Activated CD8-positive, alpha-beta memory T cell treated with anti-CD3 and anti-CD28 coated beads, Interleukin-2, amount 50 U/mL, for 24 hours (primary cell): ENCODE measurements around the gene UBE2J2.

Experiments used
- DNase-seq: peaks from one replicate; pipeline ENCODE4 v3.0.0-alpha.2; 2020; ENCODE audit errors: extremely low read depth

UBE2J2 gene

GRCh38 chr1:1239614-1240347 is 33.9 kb downstream of the UBE2J2 start:
- no peak for DNase-seq

GRCh38 chr1:1239227-1239613 is 34.4 kb downstream of the UBE2J2 start:
- DNase-seq = no peak

- DNase-seq = no peak
These were observed 34.9 kb downstream of the UBE2J2 start for GRCh38 chr1:1238702-1239178.

GRCh38 chr1:1237874-1238701 is 35.6 kb downstream of the UBE2J2 start:
- DNase-seq = no peak

GRCh38 chr1:1236945-1237873 is 36.4 kb downstream of the UBE2J2 start:
- DNase-seq = no peak

- DNase-seq = no peak
These were observed 37.4 kb downstream of the UBE2J2 start for GRCh38 chr1:1236176-1236763.

- no peak for DNase-seq
These were observed 38.5 kb downstream of the UBE2J2 start for GRCh38 chr1:1235016-1235744.

GRCh38 chr1:1234180-1234808 is 39.4 kb downstream of the UBE2J2 start:
- no peak for DNase-seq

GRCh38 chr1:1233567-1233892 is 40.1 kb downstream of the UBE2J2 start:
- no peak for DNase-seq

GRCh38 chr1:1232796-1233566 is 40.7 kb downstream of the UBE2J2 start:
- no peak for DNase-seq

- DNase-seq = no peak
These were observed 41.4 kb downstream of the UBE2J2 start, which contains the start of gene B3GALT6 for GRCh38 chr1:1232208-1232795. Gene B3GALT6, plus strand, starts transcription at chr1:1232237. Its CDS starts 42 bp downstream, at chr1:1232279.

GRCh38 chr1:1231400-1232207 is 42.0 kb downstream of the UBE2J2 start, which contains the start of gene SDF4:
Gene SDF4, minus strand, starts transcription at chr1:1232001. Its CDS starts 3,229 bp downstream, at chr1:1228772.
- DNase-seq = peak; percentile 83

- no peak for DNase-seq
These were observed 42.8 kb downstream of the UBE2J2 start for GRCh38 chr1:1230656-1231399.

- no peak for DNase-seq
These were observed 43.9 kb downstream of the UBE2J2 start for GRCh38 chr1:1229770-1230169.

GRCh38 chr1:1228596-1229321 is 44.9 kb downstream of the UBE2J2 start:
- DNase-seq = no peak

GRCh38 chr1:1228187-1228586 is 45.5 kb downstream of the UBE2J2 start:
- DNase-seq = no peak

- no peak for DNase-seq
These were observed 46.3 kb downstream of the UBE2J2 start for GRCh38 chr1:1227386-1227785.
